K562 (cell line): ENCODE data around the gene ODAPH. TPM values are rescaled to one million over a fixed set of nuclear protein-coding genes. Genes with fewer than 3 reads are reported as not detected.
A peak's percentile ranks its signal among the peaks of the same experiment; 100 is the strongest.

Source experiments
- CCNT2 ChIP-seq: IDR thresholded peaks from 2 replicates; pipeline ENCODE4 v1.6.1; 2011; ENCODE audit warnings: borderline replicate concordance, low read depth, mild to moderate bottlenecking, moderate library complexity, mixed read lengths, low read length; ENCODE audit not compliant: insufficient read length; ENCODE audit errors: extremely low read depth
- CGGBP1 ChIP-seq: fragments of 250-450 bp; sonication (Bioruptor Pico); IDR thresholded peaks from 2 replicates; pipeline ENCODE4 v1.9.0; 2021; ENCODE audit warnings: mild to moderate bottlenecking
- CREB1 ChIP-seq, 2 experiments: sonication (generic) in 1 of 2; formaldehyde crosslinking in 1 of 2; IDR thresholded peaks; 2 replicates each; pipeline versions ENCODE4 v1.6.1 to v1.8.0; 2012 to 2022; ENCODE audit warnings: inconsistent platforms in 1 of 2, mild to moderate bottlenecking in 1 of 2, missing genetic modification reagents in 1 of 2, moderate library complexity in 1 of 2
- E2F1 ChIP-seq: sonication (generic); formaldehyde crosslinking; IDR thresholded peaks from 2 replicates; pipeline ENCODE4 v1.8.1; 2023; ENCODE audit warnings: mild to moderate bottlenecking, missing genetic modification reagents, moderate library complexity
- MYC ChIP-seq, 2 experiments: fragments of 250-450 bp in 1 of 2; sonication (Bioruptor Pico) in 1 of 2; IDR thresholded peaks; 2 replicates each; pipeline versions ENCODE4 v1.5.1 to v1.6.1; 2012 to 2021; ENCODE audit warnings: low read depth in 2 of 2, borderline replicate concordance in 1 of 2, improper control_type of control experiment in 1 of 2, low read length in 1 of 2, mild to moderate bottlenecking in 1 of 2, moderate library complexity in 1 of 2
- NKRF ChIP-seq: fragments of 450-650 bp; IDR thresholded peaks from 2 replicates; pipeline ENCODE4 v1.6.1; 2016; ENCODE audit warnings: borderline replicate concordance
- TAF15 ChIP-seq: fragments of 200-400 bp; formaldehyde crosslinking; IDR thresholded peaks from 2 replicates; pipeline ENCODE4 v1.6.1; 2017; ENCODE audit warnings: mild to moderate bottlenecking, low read depth, low read length, moderate library complexity
- TAF9B ChIP-seq: fragments of 450-650 bp; IDR thresholded peaks from 2 replicates; pipeline ENCODE4 v1.6.1; 2018; ENCODE audit warnings: mild to moderate bottlenecking; ENCODE audit not compliant: partially characterized antibody
- ZBTB1 ChIP-seq: sonication (generic); formaldehyde crosslinking; IDR thresholded peaks from 2 replicates; pipeline ENCODE4 v1.8.1; 2023; ENCODE audit warnings: missing genetic modification reagents, low read depth, mild to moderate bottlenecking, borderline replicate concordance
- ZNF740 ChIP-seq, 3 experiments: fragments of 200-800 bp in 1 of 3; sonication (Bioruptor generic) in 1 of 3; sonication (generic) in 1 of 3; formaldehyde crosslinking in 1 of 3; IDR thresholded peaks; 2 replicates each; pipeline versions ENCODE4 v1.6.1 to v1.8.0; 2016 to 2022; ENCODE audit warnings: mild to moderate bottlenecking in 2 of 3, missing compliant biosample characterization in 2 of 3, missing genetic modification characterization in 2 of 3, missing genetic modification reagents in 1 of 3
- polyA plus RNA-seq, 8 experiments: library from polyadenylated mRNA; depleted of rRNA in 4 of 8; stranded (reverse) in 5 of 8; unstranded in 3 of 8; fragments of >200 nt; fragmentation: Nextera tagmentation in 2 of 8; fragmentation: Illumina TruSeq in 1 of 8; extraction: Ambion mirVana in 2 of 8; extraction: Trizol in 1 of 8; gene quantifications; 2 replicates each; pipeline versions ENCODE4 v1.2.1 to v1.2.3, GENCODE V29; 2011 to 2014; ENCODE audit warnings: inconsistent platforms in 1 of 8, missing spikeins in 1 of 8
- total RNA-seq, 7 experiments: library from RNA; depleted of rRNA in 6 of 7; stranded (reverse); fragments of >200 nt in 6 of 7; fragmentation: Illumina TruSeq in 2 of 7; extraction: Trizol in 2 of 7; gene quantifications; 2 replicates each; pipeline versions ENCODE4 v1.2.1 to v1.2.3, GENCODE V29; 2011 to 2021; ENCODE audit warnings: low replicate concordance in 1 of 7

ODAPH gene
- total and polyA plus RNA-seq, 9 of the 15 experiments (the other 6 are each of a cell fraction or from before 2014, with no cell fraction given): not detected

- TF ChIP-seq MYC (IDR thresholded peaks at IDR 0.05; ENCODE audit: low read depth, low read length) (peak; percentile 81), MYC (CRISPR knock-in tag; IDR thresholded peaks at IDR 0.05; ENCODE audit: borderline replicate concordance, low read depth) (no peak), TAF9B (peak; percentile 89), CREB1 (IDR thresholded peaks at IDR 0.05) (peak; percentile 75), CREB1 (CRISPR knock-in tag; IDR thresholded peaks at IDR 0.05) (no peak; the same call in none of the 2 replicates), ZBTB1 (CRISPR knock-in tag) (0 out of 2 replicates have a peak, but pooled peaks have one; percentile 3), TAF15 (0 out of 2 replicates have a peak, but pooled peaks have one; percentile 49), NKRF (peak; percentile 65; the same call in 1 of the 2 replicates), E2F1 (CRISPR knock-in tag) (no peak; the same call in 1 of the 2 replicates), CGGBP1 (CRISPR knock-in tag) (no peak), CCNT2 (peak; percentile 53), ZNF740 (CRISPR knock-in tag; IDR thresholded peaks at IDR 0.05) (peak; percentile 81; the same call in 1 of the 2 replicates), ZNF740 (tag; IDR thresholded peaks at IDR 0.05) (no peak)
Measured at GRCh38 chr4:75514131-75514948, 41.5 kb upstream of the ODAPH start, which contains the start of the genes RCHY1 and THAP6 (continued).
